Jurkat, Clone E6-1 (cell line): ENCODE data around the gene REPS1.

ENCODE experiments used
- DNase-seq: peaks from one replicate; pipeline ENCODE4 v3.0.0-alpha.2; 2011; ENCODE audit warnings: low read depth, low spot score
- H3K4me3 ChIP-seq: 2 replicates; pipeline ENCODE4 v1.5.1; 2011; ENCODE audit warnings: mild to moderate bottlenecking, low read length, control low read depth, moderate library complexity

REPS1 gene

DNA sequence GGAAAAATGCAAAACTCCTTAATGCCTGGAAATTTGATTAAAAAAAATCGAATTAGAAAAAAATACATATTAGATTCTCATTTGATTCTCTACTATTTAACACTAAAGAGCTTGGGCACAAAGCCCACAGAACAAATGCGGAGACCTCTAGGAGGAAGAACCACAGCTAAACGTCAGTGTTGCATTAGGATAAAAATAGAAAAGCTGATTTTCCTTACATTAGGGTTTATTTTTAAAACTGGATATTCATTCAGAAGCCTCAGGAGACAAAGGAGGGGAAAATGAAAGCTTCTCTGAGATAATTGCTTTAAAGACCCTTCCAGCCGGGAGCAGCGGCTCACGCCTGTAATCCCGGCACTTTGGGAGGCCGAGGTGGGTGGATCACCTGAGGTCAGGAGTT is 114.9 kb downstream of the REPS1 start:
- no peak overlapping the region for H3K4me3 ChIP-seq
- DNase-seq: no peak

DNA sequence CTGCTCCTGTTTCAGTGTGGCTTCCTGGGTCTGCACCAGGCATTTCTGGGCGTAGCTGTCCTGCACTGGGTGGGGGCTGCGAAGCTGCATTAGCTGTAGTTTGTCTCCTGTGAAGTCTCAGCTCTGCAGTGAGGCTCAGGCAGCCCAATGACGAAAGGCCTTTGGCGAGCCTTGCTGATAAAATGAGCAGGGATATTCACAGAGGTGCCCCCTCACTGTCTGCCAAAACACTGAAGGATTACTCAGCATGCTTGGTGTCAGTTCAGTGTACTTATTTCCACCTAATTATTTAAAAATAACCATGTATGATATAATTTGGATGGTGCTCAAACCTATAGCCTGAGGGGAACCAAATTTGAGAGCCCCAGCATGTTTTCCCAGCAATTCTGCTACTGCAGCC is 118.7 kb downstream of the REPS1 start:
- H3K4me3 ChIP-seq: no peak overlapping the region
- no peak for DNase-seq

DNA sequence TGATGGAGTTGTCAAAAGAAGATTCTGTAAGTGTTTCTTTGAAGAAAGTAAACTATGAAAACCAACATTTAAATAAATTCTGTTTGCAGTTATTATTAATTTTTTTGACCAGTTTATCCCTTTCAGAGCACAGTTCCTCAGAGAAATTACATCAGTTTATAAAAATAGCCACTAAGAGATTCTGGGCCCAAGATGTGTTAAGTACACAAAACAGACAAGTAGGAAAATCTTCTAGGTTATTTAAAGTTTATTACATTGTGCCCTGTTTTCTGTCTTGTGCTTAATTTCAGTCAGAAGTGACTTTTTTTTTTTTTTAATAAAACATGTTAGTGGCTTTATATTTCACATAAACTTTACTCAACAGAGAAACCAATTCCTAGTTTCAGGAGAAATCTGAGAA is 119.9 kb downstream of the REPS1 start:
- no peak overlapping the region for H3K4me3 ChIP-seq
- no peak for DNase-seq

DNA sequence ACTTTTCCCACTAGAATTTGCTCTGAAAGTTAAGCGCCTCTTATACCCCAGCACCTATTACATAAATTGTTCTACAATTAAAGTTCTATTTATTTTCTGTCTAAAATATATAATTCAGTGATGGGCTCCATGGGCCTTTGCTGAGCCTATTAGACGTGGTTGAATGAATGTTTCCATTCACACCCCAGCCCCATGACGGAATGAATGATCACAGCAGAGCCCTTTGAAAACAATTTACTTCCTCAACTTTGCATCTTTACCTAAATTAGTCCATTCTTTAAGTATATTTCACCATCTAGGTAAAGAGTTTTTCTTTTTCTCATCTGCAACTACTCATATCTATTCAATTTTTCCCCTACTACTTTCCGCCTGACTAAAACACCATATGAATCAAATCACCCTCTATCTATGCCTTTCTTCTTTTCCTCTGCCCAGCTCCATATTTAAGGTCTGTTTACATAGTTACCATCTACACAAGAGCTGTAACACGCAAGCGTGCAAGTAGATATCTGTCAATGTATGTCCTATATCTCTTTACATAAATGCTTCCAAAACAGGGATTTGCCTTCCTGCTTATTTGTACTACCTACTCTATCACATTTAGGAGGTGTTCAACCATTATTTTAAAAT is 122.5 kb downstream of the REPS1 start:
- DNase-seq: no peak
- no peak overlapping the region for H3K4me3 ChIP-seq

DNA sequence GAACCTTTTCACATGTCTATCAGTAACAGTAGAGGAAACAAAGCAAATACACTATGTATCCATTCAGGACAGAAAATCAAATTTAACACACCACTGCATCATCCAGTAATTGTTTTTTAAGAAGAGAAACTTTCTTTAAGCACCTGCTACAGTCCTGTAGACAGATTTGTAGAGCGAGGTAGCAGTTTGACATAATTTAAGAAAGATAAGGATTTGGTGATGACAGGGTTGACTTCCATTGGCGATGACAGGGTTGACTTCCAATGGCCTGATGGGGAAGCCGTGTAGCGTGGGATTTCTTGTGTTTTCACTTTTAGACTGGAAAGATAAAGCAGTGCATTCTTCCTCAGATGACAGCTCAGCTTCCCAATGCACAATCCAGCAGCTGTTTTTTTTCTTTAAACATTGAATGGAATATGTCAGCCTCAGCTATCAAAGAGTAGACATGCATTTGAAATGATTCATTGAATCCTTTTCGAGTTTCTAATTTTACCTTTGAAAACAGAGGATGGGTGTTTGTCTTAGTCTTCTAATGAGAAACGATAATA is 123.6 kb downstream of the REPS1 start:
- DNase-seq: no peak

DNA sequence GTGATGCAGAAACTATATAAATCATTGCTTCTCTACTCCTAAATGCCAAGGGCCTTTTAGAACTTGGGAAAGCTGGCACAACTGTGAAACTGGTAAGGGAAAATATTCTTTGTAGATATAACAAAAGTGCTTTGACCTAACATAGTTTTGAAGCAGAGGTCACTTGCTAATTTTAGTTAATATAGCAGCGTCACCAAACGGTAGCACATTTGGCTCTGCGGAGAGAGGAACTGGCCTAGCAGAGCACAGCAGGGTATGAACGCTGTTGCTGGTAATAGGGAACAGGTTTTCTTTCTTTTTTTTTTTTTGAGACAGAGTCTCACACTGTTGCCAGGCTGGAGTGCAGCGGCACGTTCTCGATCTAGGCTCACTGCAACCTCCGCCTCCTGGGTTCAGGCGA is 124.7 kb downstream of the REPS1 start:
- H3K4me3 ChIP-seq: no peak overlapping the region
- DNase-seq: no peak

More for the DNA sequence above, 123.6 kb downstream of the REPS1 start:
- no peak overlapping the region for H3K4me3 ChIP-seq

DNA sequence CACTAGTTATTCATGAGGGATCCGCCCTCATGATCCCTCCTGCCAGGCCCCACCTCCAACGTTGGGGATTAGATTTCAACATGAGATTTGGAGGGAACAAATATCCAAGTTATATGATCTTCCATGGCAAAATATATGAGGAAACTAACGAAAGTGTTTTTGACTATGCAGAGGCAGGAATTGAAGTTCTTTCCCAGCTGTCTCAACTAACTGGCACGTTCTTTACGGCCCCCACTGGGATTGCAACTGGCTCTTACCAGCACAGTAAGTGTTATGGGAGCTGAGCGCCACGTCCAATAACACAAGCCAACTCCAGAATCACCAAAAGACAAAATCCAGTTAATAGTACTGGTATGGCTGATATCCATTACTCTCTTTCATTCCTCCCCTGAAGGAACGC is 125.6 kb downstream of the REPS1 start:
- no peak overlapping the region for H3K4me3 ChIP-seq
- no peak for DNase-seq

DNA sequence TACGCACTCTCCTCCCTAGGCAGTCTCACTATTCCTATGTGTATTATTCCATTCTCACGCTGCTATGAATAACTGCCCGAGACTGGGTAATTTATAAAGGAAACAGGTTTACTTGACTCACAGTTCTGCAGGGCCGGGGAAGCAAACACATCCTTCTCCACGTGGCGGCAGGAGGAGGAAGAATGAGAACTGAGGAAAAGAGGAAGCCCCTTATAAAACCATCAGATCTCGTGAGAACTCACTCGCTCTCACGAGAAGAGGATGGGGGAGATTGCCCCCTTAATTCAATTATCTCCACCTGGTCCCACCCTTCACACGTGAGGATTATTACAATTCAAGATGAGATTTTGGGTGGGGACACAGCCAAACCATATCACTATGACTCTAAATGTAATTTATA is 130.3 kb downstream of the REPS1 start:
- no peak overlapping the region for H3K4me3 ChIP-seq
- DNase-seq: no peak

DNA sequence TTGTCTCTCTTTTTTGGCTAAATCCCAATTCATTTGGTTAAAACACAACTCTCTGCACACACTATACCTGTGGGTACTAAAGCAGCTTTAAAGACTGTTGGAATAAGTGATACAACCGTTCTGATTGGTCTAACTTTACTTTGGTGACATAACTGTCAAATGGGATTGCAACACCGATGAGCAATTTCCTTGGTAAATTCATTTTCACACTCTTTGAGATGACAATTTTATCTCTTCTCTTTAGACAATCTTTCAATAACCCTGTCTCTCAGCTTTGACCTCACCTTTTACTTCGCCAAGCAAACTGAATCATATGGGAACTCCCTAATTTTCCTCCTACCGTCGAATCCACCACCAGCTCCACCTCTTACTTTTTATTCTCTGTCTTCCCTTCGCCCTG is 131.4 kb downstream of the REPS1 start:
- DNase-seq: no peak
- no peak overlapping the region for H3K4me3 ChIP-seq
